ENCODE measurements around the gene USP10.
"Not testable (repeated sequence)": the region's sequence is repeated elsewhere in the genome, so short reads cannot be mapped to it uniquely, and the experiment has no call there.

Gene USP10

GRCh38 chr16:84675423-84675822 lies 24.4 kb upstream of the USP10 start:
- DNase-seq = no peak

- no peak for DNase-seq
Measured at GRCh38 chr16:84675884-84676283, 23.9 kb upstream of the USP10 start.

GRCh38 chr16:84677017-84677803 lies 22.6 kb upstream of the USP10 start:
- DNase-seq = no peak

GRCh38 chr16:84677849-84678248 lies 22.0 kb upstream of the USP10 start:
- no peak for DNase-seq

- DNase-seq = no peak
Measured at GRCh38 chr16:84678541-84678940, 21.3 kb upstream of the USP10 start.

- no peak for DNase-seq
Measured at GRCh38 chr16:84680165-84680842, 19.5 kb upstream of the USP10 start.

GRCh38 chr16:84680843-84681629 lies 18.8 kb upstream of the USP10 start:
- DNase-seq = no peak

GRCh38 chr16:84683691-84684591 lies 15.9 kb upstream of the USP10 start:
- no peak for DNase-seq

- DNase-seq = no peak
Measured at GRCh38 chr16:84684592-84684965, 15.2 kb upstream of the USP10 start.

GRCh38 chr16:84685210-84685609 lies 14.6 kb upstream of the USP10 start:
- no peak for DNase-seq

GRCh38 chr16:84686707-84687298 lies 13.0 kb upstream of the USP10 start:
- DNase-seq = no peak

GRCh38 chr16:84687715-84688114 lies 12.1 kb upstream of the USP10 start:
- DNase-seq = no peak

- DNase-seq = not testable (repeated sequence)
Measured at GRCh38 chr16:84688163-84688562, 11.6 kb upstream of the USP10 start.

- DNase-seq = no peak
Measured at GRCh38 chr16:84689111-84689510, 10.7 kb upstream of the USP10 start.

GRCh38 chr16:84690088-84690819 lies 9.5 kb upstream of the USP10 start:
- DNase-seq = no peak

- DNase-seq = no peak
Measured at GRCh38 chr16:84692451-84693214, 7.2 kb upstream of the USP10 start.

- DNase-seq = not testable (repeated sequence)
Measured at GRCh38 chr16:84693869-84694268, 5.9 kb upstream of the USP10 start.

GRCh38 chr16:84694980-84695379 lies 4.8 kb upstream of the USP10 start:
- DNase-seq = no peak

GRCh38 chr16:84699147-84699711 lies 571 bp upstream of the USP10 start:
- DNase-seq = peak; percentile 5 to 15

Data from stimulated activated CD4-positive, alpha-beta T cell treated with anti-CD3 and anti-CD28 coated beads, Interleukin-2, amount 100 ng/mL, for 48 hours (primary cell).